ENCODE results near the gene KRTAP19-8.

KRTAP19-8 gene

DNA sequence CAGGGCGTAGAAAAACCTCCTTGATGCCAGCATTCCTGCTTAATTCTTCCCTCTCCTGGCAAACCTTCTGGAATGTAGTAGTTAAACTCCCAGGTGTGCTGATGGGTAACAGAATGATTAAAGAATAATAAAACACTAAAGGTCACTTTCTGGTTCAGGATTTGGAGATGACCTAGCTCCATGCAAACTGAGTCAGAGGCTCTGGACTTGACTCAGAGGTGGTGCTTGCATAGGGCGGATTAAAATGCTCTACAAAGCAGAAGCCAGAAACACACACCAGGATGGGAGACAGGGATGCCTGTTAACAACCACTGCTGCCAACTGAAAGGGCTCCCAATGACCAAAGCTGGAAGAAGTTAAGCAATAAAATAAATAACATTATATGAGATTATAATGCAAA is 41.5 kb downstream of the KRTAP19-8 start:
- no peak overlapping the region for H3K4me3 ChIP-seq (ENCODE audit: low read length)
- TF ChIP-seq, protein P1, sequence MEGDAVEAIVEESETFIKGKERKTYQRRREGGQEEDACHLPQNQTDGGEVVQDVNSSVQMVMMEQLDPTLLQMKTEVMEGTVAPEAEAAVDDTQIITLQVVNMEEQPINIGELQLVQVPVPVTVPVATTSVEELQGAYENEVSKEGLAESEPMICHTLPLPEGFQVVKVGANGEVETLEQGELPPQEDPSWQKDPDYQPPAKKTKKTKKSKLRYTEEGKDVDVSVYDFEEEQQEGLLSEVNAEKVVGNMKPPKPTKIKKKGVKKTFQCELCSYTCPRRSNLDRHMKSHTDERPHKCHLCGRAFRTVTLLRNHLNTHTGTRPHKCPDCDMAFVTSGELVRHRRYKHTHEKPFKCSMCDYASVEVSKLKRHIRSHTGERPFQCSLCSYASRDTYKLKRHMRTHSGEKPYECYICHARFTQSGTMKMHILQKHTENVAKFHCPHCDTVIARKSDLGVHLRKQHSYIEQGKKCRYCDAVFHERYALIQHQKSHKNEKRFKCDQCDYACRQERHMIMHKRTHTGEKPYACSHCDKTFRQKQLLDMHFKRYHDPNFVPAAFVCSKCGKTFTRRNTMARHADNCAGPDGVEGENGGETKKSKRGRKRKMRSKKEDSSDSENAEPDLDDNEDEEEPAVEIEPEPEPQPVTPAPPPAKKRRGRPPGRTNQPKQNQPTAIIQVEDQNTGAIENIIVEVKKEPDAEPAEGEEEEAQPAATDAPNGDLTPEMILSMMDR (conservative IDR thresholded peaks at IDR 0.05; ENCODE audit: low read length): no peak
- DNase-seq (ENCODE audit: low read depth): no peak

DNA sequence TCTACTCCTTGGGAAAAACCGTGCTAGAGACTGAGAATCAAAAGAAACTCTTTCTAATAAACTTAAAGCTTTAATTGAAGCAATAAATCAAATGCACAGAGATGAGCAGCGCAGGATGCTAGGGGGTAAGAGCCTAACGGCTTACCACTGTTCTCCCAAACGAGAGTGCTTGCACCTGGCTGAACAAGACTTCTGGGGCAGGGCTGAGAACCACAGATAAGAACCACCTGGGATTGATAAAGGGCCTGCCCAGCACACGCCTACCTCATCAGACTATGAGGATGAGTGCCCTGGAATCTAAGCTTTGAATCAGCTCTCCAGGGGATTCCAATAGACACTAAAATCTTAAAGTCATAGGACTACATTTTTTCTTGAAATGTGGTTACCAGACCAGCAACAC is 43.3 kb downstream of the KRTAP19-8 start:
- TF ChIP-seq, protein P1 (conservative IDR thresholded peaks at IDR 0.05; ENCODE audit: low read length): no peak
- no peak for DNase-seq (ENCODE audit: low read depth)
- H3K4me3 ChIP-seq (ENCODE audit: low read length): no peak overlapping the region

DNA sequence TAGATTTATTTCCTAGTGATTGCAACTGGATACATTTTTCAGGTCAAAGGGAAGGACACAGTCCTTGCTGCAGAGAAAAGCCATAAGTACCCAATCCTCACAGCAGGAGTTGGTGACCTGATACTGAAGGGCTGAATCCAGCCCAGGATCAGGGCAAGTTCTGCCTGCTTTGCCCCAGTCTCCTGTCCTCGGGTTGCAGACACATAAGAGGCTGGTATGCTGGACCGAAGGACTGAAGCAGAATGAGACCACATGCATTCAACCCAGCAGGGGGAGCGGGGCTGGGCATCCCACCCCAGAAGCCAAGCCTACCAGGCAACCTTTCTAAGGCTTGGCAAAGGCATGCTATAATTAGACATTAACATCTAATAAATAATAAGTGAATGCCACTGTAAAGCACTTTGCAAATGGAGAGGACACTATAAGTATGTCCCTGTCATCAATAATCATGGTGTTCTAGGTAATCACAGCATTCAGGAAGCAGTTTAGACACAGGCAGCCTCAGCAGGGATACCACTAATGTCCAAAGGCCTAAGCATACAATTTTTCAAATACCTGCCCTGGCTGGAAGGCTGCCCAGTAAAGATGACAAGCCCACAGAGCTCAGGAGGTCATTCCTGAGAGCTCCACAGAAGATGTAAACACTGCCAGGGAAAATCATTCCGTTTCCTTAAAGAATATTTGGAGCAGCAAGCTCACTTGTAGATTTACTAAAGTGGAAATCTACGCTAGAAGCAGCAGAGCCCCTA is 47.6 kb downstream of the KRTAP19-8 start:
- H3K4me3 ChIP-seq (ENCODE audit: low read length): no peak overlapping the region
- TF ChIP-seq, protein P1 (conservative IDR thresholded peaks at IDR 0.05; ENCODE audit: low read length): no peak
- no peak for DNase-seq (ENCODE audit: low read depth)

DNA sequence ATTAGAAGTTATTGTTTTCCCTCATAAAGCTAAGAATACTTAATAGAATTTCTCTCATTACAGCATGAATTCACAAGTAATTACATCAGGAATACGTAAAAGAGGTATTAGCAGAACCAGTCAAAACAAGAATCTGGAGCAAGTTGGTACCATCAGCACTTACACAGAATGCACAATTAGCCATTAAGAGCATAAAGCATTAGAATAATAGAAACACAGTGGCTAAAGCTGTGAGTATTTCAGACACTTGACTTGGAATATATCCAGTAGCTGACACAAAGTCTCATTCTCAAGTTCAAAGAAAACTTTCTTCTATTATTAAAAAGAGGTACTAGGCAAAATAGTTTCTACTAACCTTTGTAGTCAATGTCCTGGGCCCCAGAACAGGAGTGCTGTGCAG is 49.6 kb downstream of the KRTAP19-8 start:
- DNase-seq (ENCODE audit: low read depth): no peak
- TF ChIP-seq, protein P1 (conservative IDR thresholded peaks at IDR 0.05; ENCODE audit: low read length): no peak

More for the DNA sequence above, 49.6 kb downstream of the KRTAP19-8 start:
- no peak overlapping the region for H3K4me3 ChIP-seq (ENCODE audit: low read length)

Measured in AG10803 (cell line).